ENCODE results near the gene KIF3C. TPM values are rescaled to one million over a fixed set of nuclear protein-coding genes. Genes with fewer than 3 reads are reported as not detected.

The KIF3C gene
- total RNA-seq, 1 donor from 2014 or later: 78.1 TPM

- Mint-ChIP-seq H3K36me3 (ENCODE audit: low read depth, unreplicated experiment) (peaks cover 7% of the 10 kb centered on the region), H3K4me3 (ENCODE audit: unreplicated experiment) (peak within 1 kb of the TSS; percentile 98), H3K4me1 (ENCODE audit: unreplicated experiment) (peaks cover 16% of the 10 kb centered on the region), H3K27me3 (ENCODE audit: unreplicated experiment) (peaks cover 1% of the 10 kb centered on the region), H3K27ac (ENCODE audit: unreplicated experiment) (peak within 1 kb of the TSS; percentile 99), H3K9me3 (ENCODE audit: unreplicated experiment) (no peaks in the 10 kb centered on the region)
- peak; percentile 97 for DNase-seq (ENCODE audit: low spot score)
- TF ChIP-seq, protein P1, sequence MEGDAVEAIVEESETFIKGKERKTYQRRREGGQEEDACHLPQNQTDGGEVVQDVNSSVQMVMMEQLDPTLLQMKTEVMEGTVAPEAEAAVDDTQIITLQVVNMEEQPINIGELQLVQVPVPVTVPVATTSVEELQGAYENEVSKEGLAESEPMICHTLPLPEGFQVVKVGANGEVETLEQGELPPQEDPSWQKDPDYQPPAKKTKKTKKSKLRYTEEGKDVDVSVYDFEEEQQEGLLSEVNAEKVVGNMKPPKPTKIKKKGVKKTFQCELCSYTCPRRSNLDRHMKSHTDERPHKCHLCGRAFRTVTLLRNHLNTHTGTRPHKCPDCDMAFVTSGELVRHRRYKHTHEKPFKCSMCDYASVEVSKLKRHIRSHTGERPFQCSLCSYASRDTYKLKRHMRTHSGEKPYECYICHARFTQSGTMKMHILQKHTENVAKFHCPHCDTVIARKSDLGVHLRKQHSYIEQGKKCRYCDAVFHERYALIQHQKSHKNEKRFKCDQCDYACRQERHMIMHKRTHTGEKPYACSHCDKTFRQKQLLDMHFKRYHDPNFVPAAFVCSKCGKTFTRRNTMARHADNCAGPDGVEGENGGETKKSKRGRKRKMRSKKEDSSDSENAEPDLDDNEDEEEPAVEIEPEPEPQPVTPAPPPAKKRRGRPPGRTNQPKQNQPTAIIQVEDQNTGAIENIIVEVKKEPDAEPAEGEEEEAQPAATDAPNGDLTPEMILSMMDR (IDR thresholded peaks at IDR 0.05; ENCODE audit: unreplicated experiment): no peak
Observed at GRCh38 chr2:25878361-25879132, 103.8 kb downstream of the KIF3C start, which contains the start of gene ASXL2. Gene ASXL2 (minus strand): TSS chr2:25878487. CDS start chr2:25878222, 265 bp downstream.

DNA sequence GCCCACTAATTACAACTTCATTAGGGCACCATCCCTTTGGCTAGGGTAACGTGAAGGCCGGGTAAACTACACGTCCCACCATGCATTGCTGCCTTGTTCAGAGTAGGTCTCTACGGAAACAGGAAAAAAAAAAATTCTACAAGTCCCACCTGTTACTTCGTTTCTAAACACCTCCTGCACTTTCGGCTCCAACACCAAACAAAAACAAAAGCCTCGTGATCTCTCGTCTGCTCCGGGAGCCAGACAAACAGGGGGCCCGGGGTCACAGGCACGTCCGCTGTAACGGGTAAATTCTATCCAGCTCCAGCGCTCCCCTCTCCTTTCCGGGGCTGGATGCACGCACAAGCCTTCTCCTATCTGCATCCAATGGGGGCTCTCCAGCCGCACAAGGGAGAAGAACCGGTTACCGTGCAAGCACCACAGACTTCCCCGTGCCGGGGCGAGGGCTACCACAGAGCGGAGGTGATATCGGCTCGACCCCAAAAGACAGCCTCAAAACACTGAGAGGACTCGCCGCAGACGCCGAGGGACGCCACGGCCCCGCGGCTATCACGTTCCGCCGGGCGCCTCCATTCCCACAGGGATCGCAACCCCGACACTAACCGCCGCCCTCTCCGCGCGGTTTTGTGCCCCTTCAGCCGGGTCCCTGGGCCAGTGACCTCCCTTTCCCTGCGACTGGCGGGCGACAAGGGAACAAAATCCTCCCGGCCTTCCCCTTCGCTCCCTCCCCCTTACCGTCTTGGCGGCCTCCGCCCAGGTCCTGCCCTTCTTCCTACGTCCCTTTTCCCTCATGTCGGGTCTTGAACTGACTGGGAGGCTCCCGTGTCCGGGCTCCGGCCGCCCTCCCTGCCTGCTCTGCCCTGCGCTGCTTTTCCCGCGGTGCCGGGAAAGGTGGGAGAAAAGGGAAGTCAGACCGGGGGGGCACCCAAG, 104.6 kb downstream of the KIF3C start:
- TF ChIP-seq, protein P1 (IDR thresholded peaks at IDR 0.05; ENCODE audit: unreplicated experiment): no peak
- Mint-ChIP-seq H3K36me3 (ENCODE audit: low read depth, unreplicated experiment) (peaks cover 7% of the 10 kb centered on the region), H3K9me3 (ENCODE audit: unreplicated experiment) (no peaks in the 10 kb centered on the region), H3K4me3 (ENCODE audit: unreplicated experiment) (peak overlapping the region; percentile 98), H3K27me3 (ENCODE audit: unreplicated experiment) (peaks cover 1% of the 10 kb centered on the region), H3K4me1 (ENCODE audit: unreplicated experiment) (peaks cover 16% of the 10 kb centered on the region), H3K27ac (ENCODE audit: unreplicated experiment) (peak overlapping the region; percentile 99)
- DNase-seq (ENCODE audit: low spot score): peak; percentile 51

Other genes with a start within 250 kb of the KIF3C start
- gene ASXL2, start 104.0 kb downstream of the KIF3C start, total RNA-seq (ENCODE audit: unreplicated experiment): 33.4 TPM
- 130 TPM for gene RAB10, start 51.6 kb upstream of the KIF3C start, total RNA-seq (ENCODE audit: unreplicated experiment)
- 4.6 TPM for gene GAREM2, start 190.6 kb upstream of the KIF3C start, total RNA-seq (ENCODE audit: unreplicated experiment)